HFFc6 (cell line): ENCODE results near the gene ATAD3B. TPM values are rescaled to one million over a fixed set of nuclear protein-coding genes. Genes with fewer than 3 reads are reported as not detected.
A peak's percentile ranks its signal among the peaks of the same experiment; 100 is the strongest.

ENCODE experiments used
- DNase-seq: peaks from one replicate; pipeline ENCODE4 v3.0.0-alpha.2; 2018
- H3K27ac Mint-ChIP-seq: 2 replicates; pipeline ENCODE4 v1.8.0; 2020; ENCODE audit warnings: mild to moderate bottlenecking, mixed read lengths
- H3K27me3 Mint-ChIP-seq: 2 replicates; pipeline ENCODE4 v1.8.0; 2021; ENCODE audit warnings: mild to moderate bottlenecking, moderate library complexity, mixed read lengths; ENCODE audit not compliant: insufficient read depth
- H3K36me3 Mint-ChIP-seq: 2 replicates; pipeline ENCODE4 v1.8.0; 2021; ENCODE audit warnings: low read depth, mixed read lengths
- H3K4me1 Mint-ChIP-seq: 2 replicates; pipeline ENCODE4 v1.8.0; 2020; ENCODE audit warnings: low read depth, mixed read lengths
- H3K4me3 Mint-ChIP-seq: 2 replicates; pipeline ENCODE4 v1.8.0; 2020; ENCODE audit warnings: mild to moderate bottlenecking, moderate library complexity, mixed read lengths
- H3K9me3 Mint-ChIP-seq: 2 replicates; pipeline ENCODE4 v1.8.0; 2020; ENCODE audit warnings: mild to moderate bottlenecking, mixed read lengths
- long read RNA-seq: library from polyadenylated mRNA; unstranded; transcript quantifications from one replicate; pipeline ENCODE4 v2.0.0, GENCODE V29; 2019
- total RNA-seq, 6 experiments: library from RNA; stranded (reverse); fragmentation: NEBNext Ultra II Directional; extraction: Animal tissue kit (Norgen Biotek cat#: 25700); gene quantifications; 2 replicates in 1 of 6; 3 replicates in 5 of 6; pipeline ENCODE4 v1.2.3, GENCODE V29; 2021
- TF ChIP-seq, protein P1 (sequence below): fragments of 200-600 bp; sonication (generic); IDR thresholded peaks from 2 replicates; pipeline ENCODE4 v1.5.0; 2021; ENCODE audit warnings: antibody characterized with exemption, mild to moderate bottlenecking

ATAD3B gene, protein sequence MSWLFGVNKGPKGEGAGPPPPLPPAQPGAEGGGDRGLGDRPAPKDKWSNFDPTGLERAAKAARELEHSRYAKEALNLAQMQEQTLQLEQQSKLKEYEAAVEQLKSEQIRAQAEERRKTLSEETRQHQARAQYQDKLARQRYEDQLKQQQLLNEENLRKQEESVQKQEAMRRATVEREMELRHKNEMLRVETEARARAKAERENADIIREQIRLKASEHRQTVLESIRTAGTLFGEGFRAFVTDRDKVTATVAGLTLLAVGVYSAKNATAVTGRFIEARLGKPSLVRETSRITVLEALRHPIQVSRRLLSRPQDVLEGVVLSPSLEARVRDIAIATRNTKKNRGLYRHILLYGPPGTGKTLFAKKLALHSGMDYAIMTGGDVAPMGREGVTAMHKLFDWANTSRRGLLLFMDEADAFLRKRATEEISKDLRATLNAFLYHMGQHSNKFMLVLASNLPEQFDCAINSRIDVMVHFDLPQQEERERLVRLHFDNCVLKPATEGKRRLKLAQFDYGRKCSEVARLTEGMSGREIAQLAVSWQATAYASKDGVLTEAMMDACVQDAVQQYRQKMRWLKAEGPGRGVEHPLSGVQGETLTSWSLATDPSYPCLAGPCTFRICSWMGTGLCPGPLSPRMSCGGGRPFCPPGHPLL
- total RNA-seq: 10 to 100 TPM; 21.0 to 24.8 (median 23.0) TPM
- long read RNA-seq, transcript ATAD3B-201 (16 exons, 2,448 nt): major isoform, 14 of 19 reads
- long read RNA-seq, partial matches to known transcripts: 3 of 19 reads
- long read RNA-seq, other reads (novel, unspliced or antisense): 2 of 19 reads

DNA sequence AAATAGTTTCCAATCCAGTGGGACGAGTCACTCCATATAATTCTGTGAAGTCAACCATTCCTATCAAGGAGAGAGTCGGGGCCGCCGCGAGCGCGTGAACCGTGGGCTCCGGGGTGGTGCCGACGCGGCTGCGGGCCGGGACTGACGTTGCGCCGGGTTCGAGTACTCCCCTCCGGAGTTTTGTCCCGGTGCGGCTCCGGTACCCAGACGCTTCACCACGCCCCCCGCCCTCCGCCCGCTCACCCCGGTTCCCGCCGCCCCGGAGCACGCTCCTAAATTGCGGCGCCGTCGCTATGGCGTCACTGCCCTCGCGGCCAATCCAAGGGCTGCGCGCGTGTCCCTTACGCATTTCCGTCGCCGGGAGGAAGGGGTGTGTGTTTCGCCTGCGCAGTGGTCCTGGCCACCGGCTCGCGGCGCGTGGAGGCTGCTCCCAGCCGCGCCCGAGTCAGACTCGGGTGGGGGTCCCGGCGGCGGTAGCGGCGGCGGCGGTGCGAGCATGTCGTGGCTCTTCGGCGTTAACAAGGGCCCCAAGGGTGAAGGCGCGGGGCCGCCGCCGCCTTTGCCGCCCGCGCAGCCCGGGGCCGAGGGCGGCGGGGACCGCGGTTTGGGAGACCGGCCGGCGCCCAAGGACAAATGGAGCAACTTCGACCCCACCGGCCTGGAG, at the start of gene ATAD3B:
ATAD3B (plus strand) TSS at position 377 of the 664 bp plus-strand sequence; CDS start at position 497, 120 bp downstream.
- H3K36me3 Mint-ChIP-seq: peaks cover 2% of the 10 kb centered on the region; the same call in 1 of the 2 replicates
- peak within 1 kb of the TSS; percentile 79 for H3K27ac Mint-ChIP-seq
- DNase-seq: peak; percentile 86
- no peaks in the 10 kb centered on the region; the same call in 1 of the 2 replicates for H3K9me3 Mint-ChIP-seq
- peaks cover 18% of the 10 kb centered on the region for H3K4me1 Mint-ChIP-seq
- TF ChIP-seq, protein P1, sequence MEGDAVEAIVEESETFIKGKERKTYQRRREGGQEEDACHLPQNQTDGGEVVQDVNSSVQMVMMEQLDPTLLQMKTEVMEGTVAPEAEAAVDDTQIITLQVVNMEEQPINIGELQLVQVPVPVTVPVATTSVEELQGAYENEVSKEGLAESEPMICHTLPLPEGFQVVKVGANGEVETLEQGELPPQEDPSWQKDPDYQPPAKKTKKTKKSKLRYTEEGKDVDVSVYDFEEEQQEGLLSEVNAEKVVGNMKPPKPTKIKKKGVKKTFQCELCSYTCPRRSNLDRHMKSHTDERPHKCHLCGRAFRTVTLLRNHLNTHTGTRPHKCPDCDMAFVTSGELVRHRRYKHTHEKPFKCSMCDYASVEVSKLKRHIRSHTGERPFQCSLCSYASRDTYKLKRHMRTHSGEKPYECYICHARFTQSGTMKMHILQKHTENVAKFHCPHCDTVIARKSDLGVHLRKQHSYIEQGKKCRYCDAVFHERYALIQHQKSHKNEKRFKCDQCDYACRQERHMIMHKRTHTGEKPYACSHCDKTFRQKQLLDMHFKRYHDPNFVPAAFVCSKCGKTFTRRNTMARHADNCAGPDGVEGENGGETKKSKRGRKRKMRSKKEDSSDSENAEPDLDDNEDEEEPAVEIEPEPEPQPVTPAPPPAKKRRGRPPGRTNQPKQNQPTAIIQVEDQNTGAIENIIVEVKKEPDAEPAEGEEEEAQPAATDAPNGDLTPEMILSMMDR: no peak
- H3K4me3 Mint-ChIP-seq: peak within 1 kb of the TSS; percentile 93
- H3K27me3 Mint-ChIP-seq: no peaks in the 10 kb centered on the region

DNA sequence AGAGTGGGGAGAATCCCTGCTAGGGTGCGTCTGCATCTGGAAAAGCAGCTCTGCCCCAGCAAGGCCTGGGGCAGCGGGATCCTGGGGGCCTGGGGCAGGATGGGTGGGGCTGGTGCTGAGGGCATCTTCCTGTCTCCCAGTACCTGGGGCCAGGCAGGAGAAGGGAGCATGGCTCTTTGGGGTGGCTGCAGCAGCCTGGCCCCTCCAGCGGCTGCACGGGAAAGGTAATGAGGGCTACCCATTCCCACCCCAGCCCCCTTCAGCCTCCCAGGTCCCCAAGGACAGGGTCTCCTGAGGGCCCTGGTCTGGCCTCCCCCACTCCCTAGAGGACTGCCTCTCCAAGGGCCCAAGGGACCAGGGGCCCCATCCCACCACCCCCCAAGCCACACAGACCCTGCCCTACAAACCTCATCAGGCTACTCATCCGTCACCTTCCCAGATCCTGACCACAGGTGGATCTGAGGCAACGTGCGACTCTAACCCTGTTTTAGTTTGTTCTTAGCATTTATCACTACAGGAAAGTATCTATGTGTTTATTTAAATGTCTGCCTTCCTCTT, 49.6 kb upstream of the ATAD3B start:
- DNase-seq: no peak
- H3K36me3 Mint-ChIP-seq: no peaks in the 10 kb centered on the region
- TF ChIP-seq, protein P1: no peak
- H3K9me3 Mint-ChIP-seq: no peaks in the 10 kb centered on the region
- no peak overlapping the region for H3K27ac Mint-ChIP-seq
- H3K4me3 Mint-ChIP-seq: no peak overlapping the region
- H3K27me3 Mint-ChIP-seq: no peaks in the 10 kb centered on the region; the same call in 1 of the 2 replicates
- H3K4me1 Mint-ChIP-seq: peaks cover 13% of the 10 kb centered on the region

- peak overlapping the region; percentile 57; the same call in 1 of the 2 replicates for H3K27ac Mint-ChIP-seq
- H3K27me3 Mint-ChIP-seq: no peaks in the 10 kb centered on the region; the same call in 1 of the 2 replicates
- H3K4me3 Mint-ChIP-seq: no peak overlapping the region
Measured at GRCh38 chr1:1422465-1423244, 48.9 kb upstream of the ATAD3B start.

DNA sequence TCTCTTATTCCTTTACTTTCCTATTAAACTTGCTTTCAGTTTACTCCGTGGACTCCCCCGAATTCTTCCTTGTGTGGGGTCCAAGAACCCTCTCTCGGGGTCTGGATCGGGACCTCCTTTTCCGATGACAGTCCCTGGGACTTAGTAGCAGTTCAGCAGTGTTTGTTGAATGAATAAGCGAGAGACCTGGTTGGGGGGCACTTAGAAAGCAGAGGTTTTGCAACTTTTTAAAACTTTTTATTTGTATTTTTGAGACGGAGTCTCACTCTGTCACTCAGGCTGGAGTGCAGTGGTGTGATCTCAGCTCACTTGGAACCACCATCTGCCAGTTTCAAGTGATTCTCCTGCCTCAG, 48.3 kb upstream of the ATAD3B start:
- Mint-ChIP-seq H3K4me3 (no peak overlapping the region), H3K27ac (peak overlapping the region; percentile 57; the same call in 1 of the 2 replicates), H3K4me1 (peaks cover 13% of the 10 kb centered on the region), H3K27me3 (no peaks in the 10 kb centered on the region; the same call in 1 of the 2 replicates), H3K36me3 (no peaks in the 10 kb centered on the region), H3K9me3 (peaks cover under 1% of the 10 kb centered on the region; the same call in 1 of the 2 replicates)
- TF ChIP-seq, protein P1: no peak
- DNase-seq: no peak

More at GRCh38 chr1:1422465-1423244, 48.9 kb upstream of the ATAD3B start:
- H3K36me3 Mint-ChIP-seq: no peaks in the 10 kb centered on the region
- TF ChIP-seq, protein P1: no peak
- DNase-seq: peak; percentile 22
- no peaks in the 10 kb centered on the region for H3K9me3 Mint-ChIP-seq
- peaks cover 13% of the 10 kb centered on the region for H3K4me1 Mint-ChIP-seq
